HG02852 (cell line): ENCODE data around the gene GRN.
A peak's percentile ranks its signal among the peaks of the same experiment; 100 is the strongest.

Experiments
- ATAC-seq: cut with Tn5 transposase; IDR thresholded peaks from one replicate; pipeline ENCODE4 v1.9.1; 2021; ENCODE audit warnings: mild to moderate bottlenecking, moderate library complexity; ENCODE audit not compliant: unreplicated experiment

The GRN gene

DNA sequence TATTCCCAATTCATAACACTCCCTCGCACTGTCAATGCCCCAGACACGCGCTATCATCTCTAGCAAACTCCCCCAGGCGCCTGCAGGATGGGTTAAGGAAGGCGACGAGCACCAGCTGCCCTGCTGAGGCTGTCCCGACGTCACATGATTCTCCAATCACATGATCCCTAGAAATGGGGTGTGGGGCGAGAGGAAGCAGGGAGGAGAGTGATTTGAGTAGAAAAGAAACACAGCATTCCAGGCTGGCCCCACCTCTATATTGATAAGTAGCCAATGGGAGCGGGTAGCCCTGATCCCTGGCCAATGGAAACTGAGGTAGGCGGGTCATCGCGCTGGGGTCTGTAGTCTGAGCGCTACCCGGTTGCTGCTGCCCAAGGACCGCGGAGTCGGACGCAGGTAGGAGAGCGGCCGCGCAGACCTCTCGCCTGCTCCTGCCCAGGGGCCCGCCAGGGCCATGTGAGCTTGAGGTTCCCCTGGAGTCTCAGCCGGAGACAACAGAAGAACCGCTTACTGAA is at the start of gene GRN:
TSS of gene GRN (plus strand) at position 364 of the 515 bp plus-strand sequence. CDS start 3,863 bp downstream, outside the sequence.
- ATAC-seq = peak; percentile 66

DNA sequence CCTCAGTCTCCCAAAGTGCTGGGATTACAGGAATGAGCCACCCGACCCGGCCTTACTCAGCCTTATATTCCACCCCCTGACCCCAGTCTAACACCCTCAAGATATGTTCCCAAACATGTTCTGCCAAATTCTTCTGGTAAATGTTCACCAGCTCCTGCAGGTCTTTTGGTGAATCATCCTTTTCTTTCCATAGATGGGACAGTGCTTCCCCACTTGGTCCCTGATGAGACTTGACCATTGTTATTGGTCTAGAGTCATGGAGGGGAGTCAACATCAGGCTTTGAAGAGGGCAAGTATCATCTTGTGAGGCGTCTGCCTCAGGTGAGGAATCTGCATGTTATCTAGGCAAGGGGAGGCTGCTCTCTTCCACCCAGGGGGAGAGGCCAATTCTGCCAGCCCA is 47.1 kb upstream of the GRN start:
- no peak for ATAC-seq

- ATAC-seq = no peak
Observed at GRCh38 chr17:44304651-44305050, 40.5 kb upstream of the GRN start.

DNA sequence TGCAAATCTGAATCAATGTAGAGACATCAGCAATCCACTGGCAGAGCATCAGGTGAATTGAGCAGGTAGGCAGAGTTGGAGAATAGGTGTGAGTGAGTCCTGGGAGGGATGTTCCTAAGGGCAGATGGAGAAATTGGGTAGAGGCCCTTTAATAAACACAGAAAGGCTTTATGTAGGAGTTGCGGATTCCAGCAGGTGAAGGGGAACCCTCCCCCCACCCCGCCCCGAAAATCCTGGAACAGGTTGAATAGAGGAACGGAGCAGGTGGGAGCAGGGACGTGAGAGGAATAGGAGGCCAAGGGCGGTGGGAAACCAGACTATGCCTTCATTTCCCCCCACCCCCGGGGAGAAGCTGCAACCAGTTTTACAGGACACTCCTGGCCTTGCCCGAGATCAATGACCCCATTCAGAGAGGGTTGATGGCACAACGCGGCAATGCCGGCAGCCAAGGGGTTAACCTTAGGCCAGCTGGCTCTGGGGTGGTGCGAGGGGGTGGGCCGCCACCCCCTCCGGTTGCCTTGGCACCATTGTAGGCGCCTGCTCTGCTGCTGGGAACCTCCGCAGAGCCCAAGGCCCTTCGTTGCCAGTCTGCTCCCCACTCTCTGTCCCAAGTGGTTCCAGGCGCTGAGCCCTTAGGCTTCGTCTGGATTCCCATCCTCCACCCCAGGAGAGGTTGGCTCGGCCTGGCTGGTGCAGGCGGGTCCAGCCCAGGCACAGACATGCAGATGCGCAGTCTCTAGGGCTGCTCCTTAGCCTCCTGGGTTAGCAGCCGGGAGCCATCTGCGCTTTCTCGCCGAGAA is 37.5 kb upstream of the GRN start:
- ATAC-seq = no peak

DNA sequence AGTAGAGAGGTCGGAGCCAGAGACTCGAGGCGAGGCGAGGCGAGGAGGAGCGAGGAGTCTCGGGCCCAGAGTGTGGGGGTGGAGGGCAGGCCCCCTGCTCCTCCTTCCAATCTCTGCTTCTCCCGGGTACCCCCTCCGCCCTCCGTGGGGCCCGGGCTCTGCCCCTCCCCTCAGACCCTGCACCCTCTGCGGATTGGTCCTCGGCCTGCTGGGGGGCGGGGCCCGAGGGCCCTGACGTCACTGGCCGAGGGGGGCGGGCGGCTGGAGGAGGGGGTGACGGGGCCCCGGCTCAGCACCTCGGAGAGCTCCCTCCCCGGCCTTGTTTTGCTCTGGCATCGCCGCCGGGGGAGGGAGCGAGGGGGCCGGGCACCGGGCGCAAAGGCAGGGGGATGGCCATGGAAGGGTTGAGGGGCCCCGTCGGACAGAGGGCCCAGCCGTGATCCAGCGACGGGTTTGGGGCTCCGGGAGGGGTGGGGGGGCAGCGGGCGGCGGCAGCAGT is 36.7 kb upstream of the GRN start, which contains the start of gene RUNDC3A:
TSS of gene RUNDC3A (plus strand) at position 282 of the 499 bp plus-strand sequence. CDS start 232 bp downstream, outside the sequence.
- ATAC-seq = no peak

DNA sequence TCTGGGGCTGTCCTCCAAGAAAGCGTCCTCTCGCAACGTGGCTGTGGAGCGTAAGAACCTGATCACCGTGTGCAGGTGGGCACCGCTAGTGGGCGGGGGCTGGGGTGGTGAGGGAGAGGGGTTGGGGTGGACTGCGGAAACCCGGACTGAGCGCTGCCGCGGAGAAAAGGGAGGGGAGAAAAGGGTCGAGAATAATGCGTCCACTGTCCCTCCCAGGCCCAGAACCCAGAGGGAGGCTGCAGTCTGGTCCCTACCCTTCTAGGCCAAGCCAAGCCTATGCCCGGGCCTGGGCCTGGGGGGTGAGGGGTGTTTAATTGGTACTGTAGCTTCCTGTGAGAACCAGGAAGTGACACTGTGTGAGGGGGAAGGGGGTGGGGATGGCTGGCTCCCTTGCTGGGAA is 36.2 kb upstream of the GRN start:
- no peak for ATAC-seq

- no peak for ATAC-seq
Observed at GRCh38 chr17:44309472-44309871, 35.6 kb upstream of the GRN start.

DNA sequence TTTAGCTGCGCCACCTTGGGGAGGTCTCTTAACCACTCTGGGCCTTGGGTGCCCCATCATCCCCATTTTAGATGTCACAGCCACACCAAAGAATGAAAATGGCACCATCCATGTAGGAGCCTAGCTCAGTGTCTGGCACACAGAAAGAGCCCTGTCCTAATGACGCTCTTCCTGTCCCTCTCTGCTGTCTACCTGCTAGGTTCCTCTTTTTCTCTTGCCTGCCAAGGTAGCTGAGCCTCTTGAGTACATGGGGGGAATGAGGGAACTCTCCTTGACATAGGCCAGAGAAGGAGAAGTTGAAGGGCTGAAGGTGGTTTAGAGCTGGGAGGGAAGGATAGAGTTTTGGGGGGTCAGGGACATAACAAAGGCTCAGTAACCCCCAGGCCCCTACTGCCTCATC is 34.9 kb upstream of the GRN start:
- no peak for ATAC-seq

- ATAC-seq = no peak
Observed at GRCh38 chr17:44310609-44311376, 34.3 kb upstream of the GRN start.

GRCh38 chr17:44311562-44312181 is 33.4 kb upstream of the GRN start:
- no peak for ATAC-seq

GRCh38 chr17:44312396-44313104 is 32.6 kb upstream of the GRN start:
- no peak for ATAC-seq

GRCh38 chr17:44314031-44314430 is 31.1 kb upstream of the GRN start:
- ATAC-seq = no peak

- ATAC-seq = no peak
Observed at GRCh38 chr17:44314524-44314868, 30.6 kb upstream of the GRN start.

- no peak for ATAC-seq
Observed at GRCh38 chr17:44314869-44315661, 30.0 kb upstream of the GRN start.

- ATAC-seq = no peak
Observed at GRCh38 chr17:44315760-44316731, 29.1 kb upstream of the GRN start.

DNA sequence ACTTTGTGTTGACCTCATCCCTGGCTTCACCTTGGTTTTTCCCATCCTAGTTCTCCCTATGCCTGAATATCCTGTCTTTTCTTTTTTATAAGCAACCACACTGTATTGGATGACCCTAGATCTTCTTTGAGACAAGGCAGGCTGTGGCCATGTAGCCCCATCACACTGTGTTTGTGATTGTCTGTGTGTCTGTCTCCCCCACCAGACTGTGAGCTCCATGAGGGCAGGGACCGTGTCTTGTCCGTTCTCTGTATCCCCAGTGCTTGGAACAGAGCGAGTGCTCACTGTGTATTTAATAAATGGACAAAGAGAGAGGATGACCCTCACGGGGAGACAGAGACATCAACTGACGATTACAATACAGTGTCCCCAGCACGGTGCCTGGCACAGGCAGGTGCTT is 27.6 kb upstream of the GRN start:
- ATAC-seq = no peak

- no peak for ATAC-seq
Observed at GRCh38 chr17:44318077-44318892, 26.8 kb upstream of the GRN start.

DNA sequence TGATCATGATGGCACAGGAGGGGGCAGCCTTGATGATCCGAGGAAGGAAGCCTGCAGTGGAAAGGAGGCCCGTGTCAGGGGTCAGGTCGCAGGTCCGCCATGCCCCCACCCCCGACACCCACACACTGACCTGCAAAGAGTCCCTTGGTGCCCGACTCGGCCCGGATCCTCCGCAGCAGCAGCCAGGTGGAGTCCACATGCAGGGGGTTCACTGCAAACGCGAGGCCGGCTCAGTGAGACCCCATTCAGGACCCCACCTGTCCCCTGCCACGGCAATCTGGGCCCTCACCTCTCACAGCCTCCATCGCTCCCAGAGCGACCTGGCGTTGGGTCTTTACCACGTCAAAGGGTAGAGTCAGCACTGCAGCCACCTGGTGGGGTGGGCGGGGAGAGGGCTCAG is 25.0 kb upstream of the GRN start:
- no peak for ATAC-seq
